Parathyroid adenoma (tissue), 2 donors: Measurements from ENCODE around the gene MARCKS.

Experiments used
- H2AFZ ChIP-seq: fragments of 300-600 bp; sonication (generic); one replicate; pipeline ENCODE4 v1.7.0; 2017; ENCODE audit warnings: antibody characterized with exemption, mild to moderate bottlenecking
- H3K27ac ChIP-seq: fragments of 300-600 bp; sonication (generic); one replicate; pipeline ENCODE4 v1.7.0; 2017
- H3K27me3 ChIP-seq: fragments of 300-600 bp; sonication (generic); one replicate; pipeline ENCODE4 v1.7.0; 2017; ENCODE audit warnings: low read length; ENCODE audit not compliant: control insufficient read depth, insufficient read depth
- H3K36me3 ChIP-seq: fragments of 300-600 bp; sonication (generic); one replicate; pipeline ENCODE4 v1.7.0; 2017; ENCODE audit warnings: low read length; ENCODE audit not compliant: control insufficient read depth, insufficient read depth
- H3K4me1 ChIP-seq: fragments of 300-600 bp; sonication (generic); one replicate; pipeline ENCODE4 v1.7.0; 2017; ENCODE audit warnings: control low read depth
- H3K4me2 ChIP-seq: fragments of 300-600 bp; sonication (generic); one replicate; pipeline ENCODE4 v1.7.0; 2017; ENCODE audit warnings: low read length
- H3K4me3 ChIP-seq: fragments of 300-600 bp; sonication (generic); one replicate; pipeline ENCODE4 v1.7.0; 2017; ENCODE audit warnings: low read depth, low read length
- H3K79me2 ChIP-seq: fragments of 300-600 bp; sonication (generic); one replicate; pipeline ENCODE4 v1.7.0; 2017; ENCODE audit warnings: control low read depth
- H3K9ac ChIP-seq: fragments of 300-600 bp; sonication (generic); one replicate; pipeline ENCODE4 v1.7.0; 2017; ENCODE audit warnings: mild to moderate bottlenecking
- H3K9me3 ChIP-seq: fragments of 300-600 bp; sonication (generic); one replicate; pipeline ENCODE4 v1.7.0; 2017; ENCODE audit warnings: low read length; ENCODE audit not compliant: control insufficient read depth
- CTCF ChIP-seq: fragments of 300-600 bp; sonication (generic); IDR thresholded peaks from one replicate; pipeline ENCODE4 v1.7.0; 2017; ENCODE audit warnings: antibody characterized with exemption, mild to moderate bottlenecking
- donor health status: primary hyperparathyroidism.

Gene MARCKS

DNA sequence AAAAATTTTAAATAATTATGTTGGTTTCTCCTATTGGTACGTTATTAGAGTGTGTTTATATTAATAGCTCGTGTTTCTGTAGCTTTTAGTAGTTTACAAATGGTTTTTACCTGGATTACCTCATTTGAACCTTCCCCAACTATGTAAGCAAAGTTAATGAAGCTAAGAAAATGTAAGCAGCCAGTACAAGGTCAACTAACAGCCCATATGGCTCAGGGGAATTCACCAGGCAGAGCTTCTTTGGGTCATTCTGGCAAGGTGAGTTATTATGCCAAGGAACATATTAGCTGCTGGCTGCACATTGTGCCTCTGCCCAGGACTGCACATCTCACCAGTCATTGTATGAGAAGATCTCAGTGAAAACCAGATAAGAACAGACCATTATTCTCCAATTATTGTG is 27.0 kb upstream of the MARCKS start:
- no peaks in the 10 kb centered on the region for H3K79me2 ChIP-seq
- H3K9me3 ChIP-seq = no peaks in the 10 kb centered on the region
- H3K36me3 ChIP-seq = no peaks in the 10 kb centered on the region
- no peaks in the 10 kb centered on the region for H3K4me1 ChIP-seq
- no peak overlapping the region for H3K4me2 ChIP-seq
- no peaks in the 10 kb centered on the region for H3K27me3 ChIP-seq
- H3K9ac ChIP-seq = no peak overlapping the region
- H2AFZ ChIP-seq = no peak overlapping the region
- no peak overlapping the region for H3K27ac ChIP-seq
- no peak for TF ChIP-seq CTCF
- no peak overlapping the region for H3K4me3 ChIP-seq

GRCh38 chr6:113833537-113833936 is 23.6 kb upstream of the MARCKS start:
- Histone ChIP-seq H2AFZ (no peak overlapping the region), H3K4me1 (no peaks in the 10 kb centered on the region), H3K9ac (no peak overlapping the region), H3K27ac (no peak overlapping the region), H3K27me3 (no peaks in the 10 kb centered on the region), H3K4me2 (no peak overlapping the region), H3K4me3 (no peak overlapping the region), H3K36me3 (no peaks in the 10 kb centered on the region), H3K9me3 (no peaks in the 10 kb centered on the region), H3K79me2 (no peaks in the 10 kb centered on the region)
- no peak for TF ChIP-seq CTCF

DNA sequence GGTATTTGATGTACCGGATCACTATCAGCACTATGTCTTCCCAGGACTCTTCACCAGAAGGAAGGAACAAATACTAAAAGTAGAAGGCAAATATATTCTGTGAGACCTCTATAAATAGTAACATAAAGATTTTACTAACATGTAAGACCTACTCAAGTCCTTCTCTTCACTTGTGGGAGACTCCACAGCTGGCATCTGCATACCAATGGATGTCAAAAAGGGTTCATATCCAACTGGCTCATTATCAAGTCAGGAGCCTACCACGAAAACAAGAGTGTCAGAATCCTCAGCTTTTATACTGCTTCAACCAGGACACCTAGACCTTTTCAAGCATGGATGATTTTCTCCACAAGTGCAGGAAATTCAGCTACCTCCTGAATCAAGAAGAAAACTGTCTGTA is 20.0 kb upstream of the MARCKS start:
- Histone ChIP-seq H3K4me2 (no peak overlapping the region), H3K27me3 (no peaks in the 10 kb centered on the region), H3K27ac (no peak overlapping the region), H3K79me2 (no peaks in the 10 kb centered on the region), H3K9ac (no peak overlapping the region), H3K36me3 (no peaks in the 10 kb centered on the region), H3K4me3 (no peak overlapping the region), H3K4me1 (no peaks in the 10 kb centered on the region), H2AFZ (no peak overlapping the region), H3K9me3 (no peaks in the 10 kb centered on the region)
- no peak for TF ChIP-seq CTCF

DNA sequence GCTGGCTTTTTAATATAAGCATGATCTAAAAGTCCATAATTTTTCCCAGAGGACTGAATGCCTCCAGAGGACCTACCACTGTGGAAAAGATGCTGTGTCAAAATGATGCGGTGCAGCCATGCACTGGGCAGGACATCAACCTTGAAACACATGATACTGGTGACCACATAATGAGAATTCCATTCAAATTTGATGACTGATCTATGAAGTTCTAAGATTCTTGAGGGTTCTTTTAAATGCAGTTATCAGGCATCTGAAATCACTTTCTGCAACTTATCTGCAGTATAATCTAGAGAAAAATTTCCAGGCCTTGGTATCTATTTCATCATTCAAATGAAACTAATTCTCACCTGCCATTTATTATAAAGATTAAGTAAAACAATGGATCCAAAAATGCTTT is 15.0 kb upstream of the MARCKS start:
- Histone ChIP-seq H3K36me3 (no peaks in the 10 kb centered on the region), H3K79me2 (no peaks in the 10 kb centered on the region), H3K4me1 (no peaks in the 10 kb centered on the region), H3K4me2 (no peak overlapping the region), H3K9me3 (no peaks in the 10 kb centered on the region), H2AFZ (no peak overlapping the region), H3K27ac (no peak overlapping the region), H3K4me3 (no peak overlapping the region), H3K9ac (no peak overlapping the region), H3K27me3 (no peaks in the 10 kb centered on the region)
- no peak for TF ChIP-seq CTCF

DNA sequence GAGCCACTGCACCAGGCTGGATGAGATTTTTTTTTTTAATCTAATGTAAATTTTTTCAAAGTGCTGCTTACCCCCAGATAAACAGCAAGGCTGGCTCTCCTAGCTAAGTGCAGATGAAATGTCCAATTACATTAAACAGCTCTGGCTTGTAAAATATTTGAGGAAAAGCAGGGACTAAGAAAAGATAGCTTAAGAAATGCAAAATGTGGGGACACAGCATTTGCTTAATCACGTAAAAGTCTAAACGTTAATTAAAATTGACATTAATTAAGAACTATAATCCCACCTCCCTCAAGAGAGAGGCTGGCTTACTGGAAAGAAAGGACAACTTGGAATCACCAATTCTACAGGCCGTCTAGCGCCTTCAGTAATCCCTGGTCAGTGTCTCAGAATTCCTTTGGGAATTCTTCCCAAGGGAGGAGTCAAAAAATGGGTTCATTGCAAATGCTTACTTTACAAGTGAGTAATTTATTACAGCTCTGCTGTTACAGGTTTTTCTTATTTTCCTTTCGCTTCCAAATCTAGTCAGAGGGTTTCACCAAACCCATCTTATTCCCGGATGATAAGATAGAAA is 13.6 kb upstream of the MARCKS start:
- no peak for TF ChIP-seq CTCF
- Histone ChIP-seq H3K27me3 (no peaks in the 10 kb centered on the region), H3K79me2 (no peaks in the 10 kb centered on the region), H3K36me3 (no peaks in the 10 kb centered on the region), H3K4me3 (no peak overlapping the region), H3K27ac (no peak overlapping the region), H2AFZ (no peak overlapping the region), H3K9ac (no peak overlapping the region), H3K9me3 (no peaks in the 10 kb centered on the region), H3K4me1 (no peaks in the 10 kb centered on the region), H3K4me2 (no peak overlapping the region)
